NCI-H2196 treated with DMSO at 0.1 percent for 48 hours (cell line): Measurements from ENCODE around the gene OR8G5.
"Not testable (repeated sequence)": the region's sequence is repeated elsewhere in the genome, so short reads cannot be mapped to it uniquely, and the experiment has no call there.

Source experiments
- DNase-seq: peaks from one replicate; lab custom pipeline; 2025; ENCODE audit not compliant: unreplicated experiment; lab: John Stamatoyannopoulos, UW

OR8G5 gene, protein sequence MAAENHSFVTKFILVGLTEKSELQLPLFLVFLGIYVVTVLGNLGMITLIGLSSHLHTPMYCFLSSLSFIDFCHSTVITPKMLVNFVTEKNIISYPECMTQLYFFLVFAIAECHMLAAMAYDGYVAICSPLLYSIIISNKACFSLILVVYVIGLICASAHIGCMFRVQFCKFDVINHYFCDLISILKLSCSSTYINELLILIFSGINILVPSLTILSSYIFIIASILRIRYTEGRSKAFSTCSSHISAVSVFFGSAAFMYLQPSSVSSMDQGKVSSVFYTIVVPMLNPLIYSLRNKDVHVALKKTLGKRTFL

DNA sequence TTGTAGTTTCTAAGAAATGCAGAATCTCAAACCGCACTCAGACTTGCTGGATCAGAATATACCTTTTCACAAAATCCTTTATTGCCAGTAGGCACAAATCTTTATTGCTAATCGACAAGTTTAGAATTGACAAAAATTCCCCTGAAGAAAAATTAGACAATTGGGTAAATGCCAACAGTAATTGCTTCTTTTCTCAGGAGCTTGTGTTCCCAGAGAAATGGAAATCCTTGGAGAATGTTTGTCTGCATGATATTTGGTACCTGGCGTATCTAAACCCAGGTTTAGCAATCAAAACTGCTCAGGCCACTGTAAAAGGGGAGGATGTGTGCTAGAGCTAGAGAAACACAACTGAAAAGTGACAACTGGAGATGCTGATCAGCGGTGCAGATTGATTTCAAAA, at the start of gene OR8G5:
OR8G5 (plus strand) TSS at position 301 of the 400 bp plus-strand sequence. CDS start 8,556 bp downstream, outside the sequence.
- no peak for DNase-seq

DNA sequence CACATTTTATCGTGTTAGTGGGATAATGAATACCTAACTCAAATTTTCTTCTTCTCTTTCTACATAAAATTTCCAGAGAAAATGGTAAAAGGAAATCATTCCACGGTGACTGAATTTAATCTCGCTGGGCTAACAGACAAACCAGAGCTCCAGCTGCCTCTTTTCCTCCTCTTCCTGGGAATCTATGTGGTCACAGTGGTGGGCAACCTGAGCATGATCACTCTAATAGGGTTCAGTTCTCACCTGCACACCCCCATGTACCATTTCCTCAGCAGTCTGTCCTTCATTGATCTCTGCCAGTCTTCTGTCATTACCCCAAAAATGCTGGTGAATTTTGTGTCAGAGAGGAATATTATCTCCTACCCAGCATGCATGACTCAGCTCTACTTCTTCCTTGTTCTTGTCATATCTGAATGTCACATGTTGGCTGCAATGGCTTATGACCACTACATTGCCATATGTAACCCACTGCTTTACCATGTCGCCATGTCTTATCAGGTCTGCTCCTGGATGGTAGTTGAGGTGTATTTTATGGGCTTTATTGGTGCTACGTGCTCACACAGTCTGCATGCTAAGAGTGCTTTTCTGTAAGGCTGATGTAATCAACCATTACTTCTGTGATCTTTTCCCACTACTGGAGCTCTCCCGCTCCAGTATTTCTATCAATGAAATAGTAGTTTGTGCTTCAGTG, 48.9 kb upstream of the OR8G5 start:
- no peak for DNase-seq

DNA sequence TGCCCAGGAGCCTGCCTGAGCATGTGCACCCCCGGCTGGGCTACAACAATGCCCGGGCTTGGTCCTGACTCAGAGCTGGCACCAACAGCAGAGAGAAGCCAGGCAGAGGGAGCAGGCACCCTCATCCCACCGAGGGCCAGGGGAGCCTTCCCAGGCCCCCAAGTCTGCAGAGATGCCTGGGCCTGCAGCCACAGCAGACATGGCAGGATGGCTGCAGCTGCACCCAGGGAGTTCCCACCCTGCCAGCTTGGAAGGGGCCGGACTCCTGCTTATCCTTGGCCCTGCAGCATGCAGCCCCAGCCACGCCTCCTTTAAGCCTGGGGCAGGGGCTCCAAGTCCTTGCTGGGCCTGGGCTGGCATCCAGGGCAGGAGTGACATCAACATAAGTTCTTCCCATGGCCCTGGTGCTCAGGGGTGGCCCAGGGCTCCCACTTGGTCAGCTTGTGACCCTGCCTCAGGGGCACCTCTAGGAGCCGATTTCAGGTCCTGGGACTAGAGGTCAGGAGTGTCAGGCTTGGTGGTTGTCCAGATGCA, 46.3 kb upstream of the OR8G5 start:
- no peak for DNase-seq

DNA sequence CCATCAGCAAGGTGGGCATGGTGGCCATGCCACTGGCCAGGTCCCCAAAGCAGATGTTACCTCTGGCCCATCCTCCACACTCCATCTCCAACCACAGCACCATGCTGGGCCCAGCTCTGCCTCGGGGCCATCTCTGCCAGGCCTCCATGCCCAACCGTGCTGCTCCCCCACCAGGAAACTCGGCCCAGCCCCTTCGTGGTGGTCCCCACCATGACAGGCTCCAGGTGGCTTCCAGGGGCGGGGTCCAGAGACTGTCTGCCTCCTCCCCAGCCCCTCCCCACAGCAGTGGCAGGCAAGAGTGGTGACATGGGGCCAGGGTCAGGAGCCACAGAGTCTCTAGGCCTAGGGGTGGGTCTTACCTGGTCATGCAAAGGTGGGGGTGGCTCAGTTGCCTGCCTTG, 45.8 kb upstream of the OR8G5 start:
- DNase-seq, result no peak

DNA sequence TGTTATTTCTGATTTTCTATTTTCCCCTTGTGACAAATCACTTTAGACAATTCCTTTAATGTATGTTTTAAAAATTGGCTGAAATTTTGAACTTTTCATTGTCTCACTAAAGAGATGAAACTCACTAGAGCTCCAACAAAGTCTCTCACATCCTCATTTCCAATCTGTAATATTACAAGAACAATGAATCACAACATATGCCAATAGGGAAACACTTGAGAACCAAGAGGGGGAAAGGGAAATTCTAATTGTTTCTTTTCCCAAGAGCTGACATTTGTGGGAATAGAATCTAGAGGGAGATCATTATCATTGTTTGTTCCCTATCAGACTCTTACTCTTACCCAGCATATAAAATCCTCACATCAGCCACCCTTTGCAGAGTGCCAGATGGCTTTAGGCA, 44.9 kb upstream of the OR8G5 start:
- no peak for DNase-seq

DNA sequence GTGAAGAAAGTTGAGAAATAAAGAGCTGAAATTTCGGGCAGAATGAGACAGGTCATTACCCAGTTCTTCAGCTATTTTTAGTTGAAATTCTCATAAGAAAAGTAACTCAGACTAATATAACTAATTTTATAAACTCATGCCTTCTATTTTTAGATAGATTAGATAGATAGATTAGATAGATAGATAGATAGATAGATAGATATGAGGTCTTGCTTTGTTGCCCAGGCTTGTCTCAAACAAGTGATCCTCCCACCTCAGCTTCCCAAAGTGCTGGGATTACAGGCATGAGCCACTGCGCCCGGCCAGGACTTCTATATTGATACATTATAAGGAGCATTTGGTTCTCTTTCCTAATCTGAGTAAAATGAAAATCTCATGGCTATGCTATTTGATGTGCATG, 42.1 kb upstream of the OR8G5 start:
- DNase-seq, result no peak

DNA sequence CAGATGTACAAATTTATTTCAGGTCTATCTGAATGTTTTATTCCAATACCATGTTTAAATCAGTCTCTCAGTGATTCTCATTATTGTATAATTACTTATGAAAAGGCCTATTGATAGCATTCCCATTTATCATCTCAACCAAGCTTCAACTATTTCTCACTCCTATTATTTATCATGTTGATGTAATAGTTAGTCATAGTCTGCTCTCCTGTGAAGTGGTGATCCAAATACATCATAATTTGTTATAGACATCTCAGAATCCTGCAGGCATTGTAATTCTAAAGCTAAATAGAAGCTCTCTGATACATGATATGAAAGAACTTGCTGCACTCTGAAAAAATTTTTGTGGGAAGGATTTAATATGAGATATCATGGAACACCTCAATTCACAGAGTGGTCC, 37.0 kb upstream of the OR8G5 start:
- no peak for DNase-seq

DNA sequence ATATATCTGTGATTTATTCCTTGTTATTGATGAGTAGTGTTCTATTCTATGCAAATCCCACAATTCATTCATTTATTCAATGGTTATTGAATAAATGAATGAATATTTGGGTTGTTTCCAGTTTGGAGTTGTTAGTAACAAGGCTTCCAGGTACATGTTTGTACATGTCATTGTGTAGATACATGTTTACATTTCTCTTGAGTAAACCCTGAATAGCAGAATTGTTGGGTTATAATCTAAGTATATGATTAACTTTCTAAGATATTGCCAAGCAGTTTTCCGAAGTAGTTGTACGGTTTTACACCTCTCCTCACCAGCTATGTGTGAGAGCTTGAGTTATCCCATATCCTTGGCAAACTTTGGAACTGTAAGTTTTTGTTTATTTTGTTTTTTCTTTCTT, 33.8 kb upstream of the OR8G5 start:
- no peak for DNase-seq

DNA sequence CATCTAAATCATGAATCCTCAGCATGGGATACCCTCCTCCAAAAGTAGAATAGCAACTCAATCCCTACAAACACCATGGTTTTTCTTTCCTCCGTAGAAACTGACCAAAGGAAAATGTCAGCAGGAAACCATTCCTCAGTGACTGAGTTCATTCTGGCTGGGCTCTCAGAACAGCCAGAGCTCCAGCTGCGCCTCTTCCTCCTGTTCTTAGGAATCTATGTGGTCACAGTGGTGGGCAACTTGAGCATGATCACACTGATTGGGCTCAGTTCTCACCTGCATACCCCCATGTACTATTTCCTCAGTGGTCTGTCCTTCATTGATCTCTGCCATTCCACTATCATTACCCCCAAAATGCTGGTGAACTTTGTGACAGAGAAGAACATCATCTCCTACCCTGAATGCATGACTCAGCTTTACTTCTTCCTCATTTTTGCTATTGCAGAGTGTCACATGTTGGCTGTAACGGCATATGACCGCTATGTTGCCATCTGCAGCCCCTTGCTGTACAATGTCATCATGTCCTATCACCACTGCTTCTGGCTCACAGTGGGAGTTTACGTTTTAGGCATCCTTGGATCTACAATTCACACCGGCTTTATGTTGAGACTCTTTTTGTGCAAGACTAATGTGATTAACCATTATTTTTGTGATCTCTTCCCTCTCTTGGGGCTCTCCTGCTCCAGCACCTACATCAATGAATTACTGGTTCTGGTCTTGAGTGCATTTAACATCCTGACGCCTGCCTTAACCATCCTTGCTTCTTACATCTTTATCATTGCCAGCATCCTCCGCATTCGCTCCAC, 31.4 kb upstream of the OR8G5 start:
- not testable (repeated sequence) for DNase-seq

DNA sequence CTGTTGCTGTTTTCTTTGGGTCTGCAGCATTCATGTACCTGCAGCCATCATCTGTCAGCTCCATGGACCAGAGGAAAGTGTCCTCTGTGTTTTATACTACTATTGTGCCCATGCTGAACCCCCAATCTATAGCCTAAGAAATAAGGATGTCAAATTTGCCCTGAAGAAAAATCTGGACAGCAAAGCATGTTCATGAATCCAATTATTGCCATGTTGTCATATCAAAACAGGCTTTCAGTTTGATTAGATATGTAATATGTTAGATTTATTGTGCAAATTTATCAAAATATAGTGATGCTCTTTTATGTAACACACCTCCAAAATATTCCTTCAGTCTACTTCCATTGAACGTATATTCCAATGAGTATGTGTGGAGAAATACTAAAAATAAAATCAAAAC, 30.7 kb upstream of the OR8G5 start:
- no peak for DNase-seq

DNA sequence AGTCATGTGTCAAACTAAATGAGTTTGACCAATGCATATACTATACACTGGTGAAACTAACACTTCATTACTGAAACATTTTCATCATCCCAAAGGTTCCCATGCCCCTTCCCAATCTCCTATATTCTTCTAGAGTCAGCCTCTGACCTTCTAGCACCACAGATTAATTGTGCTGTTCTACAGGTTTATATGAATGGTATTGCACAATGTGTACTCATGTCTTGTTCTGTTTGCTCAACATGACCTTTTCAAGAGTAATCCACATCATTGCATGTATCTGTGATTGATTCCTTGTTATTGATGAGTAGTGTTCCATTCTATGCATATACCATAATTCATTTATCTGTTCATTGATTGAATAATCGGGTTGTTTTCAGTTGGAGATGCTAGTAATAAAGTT, 22.8 kb upstream of the OR8G5 start:
- DNase-seq, result no peak

DNA sequence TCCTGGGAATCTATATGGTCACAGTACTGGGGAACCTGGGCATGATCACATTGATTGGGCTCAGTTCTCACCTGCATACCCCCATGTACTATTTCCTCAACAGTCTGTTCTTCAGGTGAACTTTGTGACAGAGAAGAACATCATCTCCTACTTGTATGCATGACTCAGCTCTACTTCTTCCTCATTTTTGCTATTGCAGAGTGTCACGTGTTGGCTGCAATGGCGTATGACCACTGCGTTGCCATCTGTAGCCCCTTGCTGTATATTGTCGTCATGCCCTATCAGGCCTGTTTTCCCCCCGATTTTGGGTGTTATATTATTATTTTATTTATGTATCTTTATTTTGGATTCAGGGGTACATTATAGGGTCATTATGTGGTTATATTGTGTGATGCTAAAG, 17.7 kb upstream of the OR8G5 start:
- DNase-seq, result no peak

DNA sequence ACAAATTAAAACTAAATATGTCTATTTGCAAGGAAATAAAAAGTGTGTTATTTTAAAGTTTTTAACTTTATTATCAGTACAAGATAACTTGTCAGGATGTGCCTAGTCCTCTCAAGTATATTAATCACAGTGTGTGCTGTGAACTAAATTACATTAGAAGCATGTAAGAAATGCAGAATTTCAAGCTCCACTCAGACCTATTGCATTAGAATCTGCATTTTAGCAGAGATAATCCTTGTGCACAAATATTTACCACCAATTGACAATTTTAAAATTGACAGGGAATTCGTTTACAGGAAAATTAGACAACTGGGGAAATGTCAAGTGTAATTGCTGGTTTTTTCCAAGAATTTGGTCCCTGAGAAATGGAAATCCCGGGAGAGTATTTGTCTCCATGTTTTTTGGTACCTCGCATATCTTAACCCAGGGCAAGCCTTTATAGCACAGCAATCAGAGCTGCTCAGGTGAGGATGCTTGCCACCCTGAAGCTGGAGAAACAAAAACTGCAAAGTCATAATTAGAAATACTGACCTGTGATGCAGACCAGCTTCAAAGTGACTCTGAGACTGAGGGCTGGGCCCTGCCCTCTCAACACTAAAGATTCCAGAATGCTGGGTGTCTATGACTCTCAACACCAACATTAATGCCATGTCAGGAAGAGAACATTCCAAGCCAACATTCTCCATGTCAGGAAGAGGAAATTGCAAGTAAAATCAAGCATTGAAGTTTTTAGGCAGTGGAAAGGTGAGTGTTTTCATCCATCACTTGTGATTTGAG, 15.4 kb upstream of the OR8G5 start, which contains the start of gene OR8G1:
OR8G1 (plus strand) TSS at position 475 of the 777 bp plus-strand sequence. CDS start 8,581 bp downstream, outside the sequence.
- no peak for DNase-seq

DNA sequence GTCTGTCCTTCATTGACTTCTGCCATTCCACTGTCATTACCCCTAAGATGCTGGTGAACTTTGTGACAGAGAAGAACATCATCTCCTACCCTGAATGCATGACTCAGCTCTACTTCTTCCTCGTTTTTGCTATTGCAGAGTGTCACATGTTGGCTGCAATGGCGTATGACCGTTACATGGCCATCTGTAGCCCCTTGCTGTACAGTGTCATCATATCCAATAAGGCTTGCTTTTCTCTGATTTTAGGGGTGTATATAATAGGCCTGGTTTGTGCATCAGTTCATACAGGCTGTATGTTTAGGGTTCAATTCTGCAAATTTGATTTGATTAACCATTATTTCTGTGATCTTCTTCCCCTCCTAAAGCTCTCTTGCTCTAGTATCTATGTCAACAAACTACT, 6.3 kb upstream of the OR8G5 start:
- not testable (repeated sequence) for DNase-seq

DNA sequence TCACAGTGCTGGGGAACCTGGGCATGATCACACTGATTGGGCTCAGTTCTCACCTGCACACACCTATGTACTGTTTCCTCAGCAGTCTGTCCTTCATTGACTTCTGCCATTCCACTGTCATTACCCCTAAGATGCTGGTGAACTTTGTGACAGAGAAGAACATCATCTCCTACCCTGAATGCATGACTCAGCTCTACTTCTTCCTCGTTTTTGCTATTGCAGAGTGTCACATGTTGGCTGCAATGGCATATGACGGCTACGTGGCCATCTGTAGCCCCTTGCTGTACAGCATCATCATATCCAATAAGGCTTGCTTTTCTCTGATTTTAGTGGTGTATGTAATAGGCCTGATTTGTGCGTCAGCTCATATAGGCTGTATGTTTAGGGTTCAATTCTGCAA, 8.9 kb downstream of the OR8G5 start:
- DNase-seq, result not testable (repeated sequence)

DNA sequence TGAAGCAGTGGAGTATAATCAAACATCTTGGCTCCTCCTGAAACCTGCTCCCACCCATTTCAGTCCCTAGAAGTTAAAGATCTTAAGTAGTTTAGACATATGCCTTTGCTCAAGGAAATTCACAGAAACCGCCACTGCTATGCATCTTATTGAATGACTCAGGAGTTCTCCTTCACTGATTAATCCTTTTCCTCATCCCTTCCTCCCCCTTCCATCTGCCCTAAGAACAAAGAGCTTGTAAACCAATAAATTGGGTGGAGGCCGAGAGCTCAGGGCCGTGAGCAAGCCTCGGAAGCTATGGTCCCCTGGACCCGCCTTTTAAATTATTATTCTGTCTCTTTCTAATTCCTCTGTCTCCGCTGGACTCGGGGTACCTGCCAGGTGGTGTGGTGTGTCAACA, 14.7 kb downstream of the OR8G5 start:
- not testable (repeated sequence) for DNase-seq

DNA sequence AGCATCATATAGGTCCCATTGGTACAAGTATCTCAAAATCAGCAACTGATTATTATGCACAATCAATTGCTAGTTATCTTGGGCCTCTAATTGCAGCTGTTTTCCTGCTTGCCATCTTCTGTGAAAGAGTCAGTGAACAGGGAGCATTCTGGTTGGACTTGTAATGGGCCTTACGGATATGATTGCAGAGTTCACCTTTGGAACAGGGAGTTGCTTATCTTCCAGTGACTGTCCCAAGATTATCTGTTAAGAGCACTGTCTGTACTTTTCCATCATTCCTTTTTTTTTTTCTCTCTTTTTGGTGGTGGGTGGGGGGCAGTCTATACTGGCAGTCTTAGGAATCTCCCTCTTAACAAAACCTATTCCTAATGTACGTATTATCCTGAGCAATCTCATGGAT, 17.8 kb downstream of the OR8G5 start:
- DNase-seq, result no peak

DNA sequence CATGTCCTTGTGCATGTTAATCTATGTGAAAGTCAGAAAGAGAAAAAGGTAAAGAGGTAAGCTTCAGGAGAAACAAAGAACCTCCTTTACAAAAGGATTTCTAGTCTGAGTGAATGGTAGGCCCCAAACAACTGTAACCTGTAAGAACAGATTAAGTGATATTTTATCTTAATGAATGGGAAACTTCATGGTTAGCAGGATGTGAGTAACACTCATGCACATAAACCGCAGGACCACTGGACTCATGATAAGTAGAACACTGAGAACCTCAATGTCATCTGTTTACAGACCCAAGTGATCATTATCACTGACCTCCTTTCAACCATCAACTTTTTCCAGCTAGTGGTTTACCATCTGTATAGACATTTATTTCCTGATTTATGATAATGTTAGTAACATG, 19.9 kb downstream of the OR8G5 start:
- DNase-seq, result no peak

DNA sequence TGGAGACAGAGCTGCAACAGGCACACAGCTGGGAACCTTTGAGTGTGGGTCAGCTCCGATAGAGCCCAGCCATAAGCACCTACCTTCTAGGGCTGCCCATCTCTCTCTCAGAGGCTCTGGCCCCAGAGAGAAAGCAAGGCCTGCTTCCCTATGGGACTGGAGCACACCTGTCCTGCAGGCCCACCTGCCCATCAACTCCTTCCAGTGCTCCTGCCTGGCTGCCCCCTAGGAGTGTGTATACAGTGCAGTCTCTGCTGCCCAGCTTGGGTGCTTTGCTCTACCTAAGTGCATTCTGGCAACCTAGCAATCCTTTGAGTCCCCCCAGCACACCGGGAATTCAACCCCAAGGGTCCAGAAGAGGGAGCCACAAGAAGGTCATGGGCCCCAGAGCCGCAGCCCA, 21.0 kb downstream of the OR8G5 start:
- no peak for DNase-seq

DNA sequence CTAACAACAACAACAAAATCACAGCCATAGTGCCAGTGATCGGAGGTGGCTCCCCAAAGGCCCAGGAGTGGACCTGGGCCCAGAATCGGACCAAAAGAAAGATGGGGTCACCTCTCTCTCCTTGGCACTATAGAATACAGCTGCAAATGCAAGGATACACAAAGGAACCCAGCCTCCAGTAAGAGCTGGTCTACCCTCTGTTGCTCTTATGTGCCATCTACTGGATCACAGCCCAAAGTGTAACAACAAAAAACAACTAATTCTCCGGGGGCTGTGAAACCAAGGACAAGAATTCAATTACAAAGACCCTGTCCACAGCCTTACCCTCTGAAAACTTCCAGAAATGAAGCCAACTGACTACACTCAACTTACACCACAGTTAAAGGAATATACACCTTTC, 21.6 kb downstream of the OR8G5 start:
- DNase-seq, result no peak

DNA sequence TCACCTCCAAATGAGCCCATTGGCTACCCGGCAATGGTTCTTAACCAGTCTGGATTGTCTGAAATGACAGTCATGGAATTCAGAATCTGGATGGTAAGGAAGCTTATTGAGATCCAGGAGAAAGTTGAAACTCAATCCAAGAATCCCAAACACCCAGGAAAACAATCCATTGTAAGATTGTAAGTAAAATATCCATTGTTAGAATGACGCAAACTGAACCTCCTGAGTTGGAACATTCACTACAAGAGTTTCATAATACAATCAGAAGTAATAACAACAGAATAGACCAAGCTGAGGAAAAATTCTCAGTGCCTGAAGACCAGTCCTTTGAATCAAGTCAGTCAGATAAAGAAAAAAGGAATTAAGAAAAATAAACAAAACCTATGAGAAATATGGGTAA, 22.1 kb downstream of the OR8G5 start:
- DNase-seq, result no peak
